Measurements from ENCODE around the gene ARFIP1. TPM values are rescaled to one million over a fixed set of nuclear protein-coding genes. Genes with fewer than 3 reads are reported as not detected.

Gene ARFIP1
- total and polyA plus RNA-seq, 2 of the 8 experiments (the other 6 are each of a cell fraction or from before 2014, with no cell fraction given), result 13.5 to 38.0 TPM

DNA sequence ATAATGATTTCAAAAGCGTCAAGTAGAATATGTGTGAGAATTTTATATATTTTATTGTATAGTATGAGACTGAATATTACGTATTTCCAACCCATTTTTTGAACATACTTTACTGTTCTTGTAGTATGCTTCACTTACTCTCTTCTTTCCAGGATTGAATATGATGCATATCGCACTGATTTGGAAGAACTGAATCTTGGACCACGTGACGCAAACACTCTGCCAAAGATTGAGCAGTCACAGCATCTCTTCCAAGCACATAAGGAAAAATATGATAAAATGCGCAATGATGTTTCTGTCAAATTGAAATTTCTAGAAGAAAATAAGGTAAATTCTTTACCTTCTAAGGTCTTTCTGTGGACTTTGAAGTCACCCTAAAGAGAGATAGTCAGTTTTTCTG lies 108.2 kb downstream of the ARFIP1 start:
- no peaks in the 10 kb centered on the region for H3K9me3 ChIP-seq (ENCODE audit: insufficient read depth in 2 of 2, low read depth in 1 of 2, low read length in 1 of 2)
- no peak overlapping the region for H3K18ac ChIP-seq (ENCODE audit: extremely low read depth, low read length)
- DNase-seq (ENCODE audit: low read depth in 1 of 2, low spot score in 2 of 2), result no peak
- no peak overlapping the region for H2BK12ac ChIP-seq (ENCODE audit: low read depth, low read length)
- no peaks in the 10 kb centered on the region for H3K79me2 ChIP-seq (ENCODE audit: control insufficient read depth in 1 of 2, insufficient read depth in 2 of 2, low read length in 2 of 2)
- no peak overlapping the region for H3K4ac ChIP-seq (replicated peaks; ENCODE audit: insufficient read length, low read depth, low read length)
- no peak overlapping the region for H3K56ac ChIP-seq (replicated peaks; ENCODE audit: insufficient read length, low read depth, low read length)
- no peaks in the 10 kb centered on the region for H4K20me1 ChIP-seq (replicated peaks in 1 of 2; ENCODE audit: control insufficient read depth in 1 of 2, insufficient read depth in 2 of 2, low read length in 2 of 2)
- TF ChIP-seq TBP (IDR thresholded peaks at IDR 0.05; ENCODE audit: low read depth, low read length) (no peak), ASH2L (IDR thresholded peaks at IDR 0.05; ENCODE audit: low read length) (no peak), JUN (IDR thresholded peaks at IDR 0.05; ENCODE audit: low read depth, low read length) (no peak), EP300 (IDR thresholded peaks at IDR 0.05; ENCODE audit: borderline replicate concordance in 1 of 2, low read depth in 2 of 2, low read length in 2 of 2) (no peak), SRF (IDR thresholded peaks at IDR 0.05; ENCODE audit: low read depth, low read length) (no peak), GTF2F1 (IDR thresholded peaks at IDR 0.05; ENCODE audit: borderline replicate concordance, low read depth, low read length) (no peak), CEBPB (IDR thresholded peaks at IDR 0.05; ENCODE audit: low read depth, low read length) (no peak), HDAC2 (IDR thresholded peaks at IDR 0.05; ENCODE audit: borderline replicate concordance in 1 of 2, low read depth in 2 of 2, low read length in 2 of 2) (no peak), NRF1 (IDR thresholded peaks at IDR 0.05; ENCODE audit: low read depth, low read length) (no peak), CBX8 (IDR thresholded peaks at IDR 0.05; ENCODE audit: borderline replicate concordance, low read depth, low read length) (no peak)
- H4K91ac ChIP-seq (replicated peaks; ENCODE audit: insufficient read length, low read length), result no peak overlapping the region
- peaks cover 0 to 12% (median 6%) of the 10 kb centered on the region in 4 experiments; a peak in 2 of 8 replicates for H3K36me3 ChIP-seq (ENCODE audit: control insufficient read depth in 2 of 4, insufficient read depth in 4 of 4, low read length in 3 of 4)
- no peak overlapping the region for H2BK20ac ChIP-seq (ENCODE audit: low read length)
- no peak overlapping the region for H2BK5ac ChIP-seq (ENCODE audit: low read depth, low read length)
- no peak overlapping the region for H2BK120ac ChIP-seq (replicated peaks; ENCODE audit: low read depth, low read length)
- H2BK15ac ChIP-seq (ENCODE audit: low read length), result no peak overlapping the region
- no peak overlapping the region for H3K4me2 ChIP-seq (ENCODE audit: insufficient read depth in 1 of 2, low read depth in 2 of 2, low read length in 2 of 2)
- H3K14ac ChIP-seq (ENCODE audit: insufficient read length), result no peak overlapping the region
- POLR2A ChIA-PET (ENCODE audit: partially characterized antibody), result interaction anchor here (1.6 kb wide), 1 partner anchor 8 kb away, joined by 7 read pairs; no protein-coding TSS in a partner anchor
- no peaks in the 10 kb centered on the region for H3K27me3 ChIP-seq (replicated peaks in 1 of 4; ENCODE audit: control insufficient read depth in 3 of 4, extremely low read depth in 1 of 4, insufficient read depth in 3 of 4, low read length in 3 of 4)
- FAIRE-seq, result no peak
- CTCF ChIA-PET (ENCODE audit: partially characterized antibody), result no interaction called here
- H3K27ac ChIP-seq (ENCODE audit: low read depth, low read length), result no peak overlapping the region
- H4K8ac ChIP-seq (ENCODE audit: extremely low read depth, insufficient read depth, low read length), result no peak overlapping the region
- H2AFZ ChIP-seq (ENCODE audit: low read length), result no peak overlapping the region
- no peak overlapping the region for H4K5ac ChIP-seq (ENCODE audit: insufficient read length, low read depth, low read length)
- no peak overlapping the region for H2AK5ac ChIP-seq (ENCODE audit: low read depth, low read length)
- no peaks in the 10 kb centered on the region for H3K23me2 ChIP-seq (ENCODE audit: low read depth, low read length)
- peaks cover 0 to 6% (median 4%) of the 10 kb centered on the region in 4 experiments; a peak in 4 of 7 replicates for H3K4me1 ChIP-seq (replicated peaks in 1 of 4; ENCODE audit: control insufficient read depth in 3 of 4, insufficient read depth in 4 of 4, low read length in 3 of 4)
- H3K23ac ChIP-seq (ENCODE audit: insufficient read length), result no peak overlapping the region
- H3K9ac ChIP-seq (replicated peaks in 1 of 4; ENCODE audit: extremely low read depth in 1 of 4, low read depth in 3 of 4, low read length in 3 of 4), result no peak overlapping the region
- WGBS, 2 experiments (ENCODE audit: extremely low coverage in 1 of 2, insufficient coverage in 1 of 2, insufficient read length in 1 of 2, insufficient replicate concordance in 2 of 2, low coverage in 1 of 2, low lambda C conversion rate in 2 of 2, missing lambda C conversion rate in 1 of 2), result 92 to 100% methylated on average over 2 to 6 of the region's 6 CpGs
- H3K4me3 ChIP-seq (ENCODE audit: extremely low read depth in 1 of 4, insufficient read depth in 2 of 4, low read depth in 3 of 4, low read length in 4 of 4), result no peak overlapping the region
- H3K79me1 ChIP-seq (ENCODE audit: low read depth, low read length), result no peaks in the 10 kb centered on the region
